GM18858 (cell line): ENCODE measurements around the gene EFCAB11.

Experiments
- ATAC-seq: cut with Tn5 transposase; IDR thresholded peaks from one replicate; pipeline ENCODE4 v1.9.1; 2021; ENCODE audit not compliant: unreplicated experiment

Gene EFCAB11

GRCh38 chr14:89775151-89775550, 179.4 kb downstream of the EFCAB11 start:
- ATAC-seq, result no peak

GRCh38 chr14:89773644-89774316, 180.8 kb downstream of the EFCAB11 start:
- peak; percentile 79 for ATAC-seq

- ATAC-seq, result peak; percentile 23
Observed at GRCh38 chr14:89773151-89773550, 181.4 kb downstream of the EFCAB11 start.

GRCh38 chr14:89771251-89771650, 183.3 kb downstream of the EFCAB11 start:
- no peak for ATAC-seq

- ATAC-seq, result peak; percentile 62
Observed at GRCh38 chr14:89767861-89768268, 186.7 kb downstream of the EFCAB11 start.

- ATAC-seq, result no peak
Observed at GRCh38 chr14:89767131-89767530, 187.4 kb downstream of the EFCAB11 start.

- no peak for ATAC-seq
Observed at GRCh38 chr14:89765346-89765745, 189.2 kb downstream of the EFCAB11 start.

- ATAC-seq, result no peak
Observed at GRCh38 chr14:89760086-89760485, 194.4 kb downstream of the EFCAB11 start.

GRCh38 chr14:89757313-89757939, 197.1 kb downstream of the EFCAB11 start:
- ATAC-seq, result no peak

- no peak for ATAC-seq
Observed at GRCh38 chr14:89755816-89756215, 198.7 kb downstream of the EFCAB11 start.

- ATAC-seq, result no peak
Observed at GRCh38 chr14:89753828-89754412, 200.6 kb downstream of the EFCAB11 start.

- ATAC-seq, result no peak
Observed at GRCh38 chr14:89750908-89751392, 203.6 kb downstream of the EFCAB11 start.

- no peak for ATAC-seq
Observed at GRCh38 chr14:89750281-89750755, 204.2 kb downstream of the EFCAB11 start.

GRCh38 chr14:89748004-89748403, 206.5 kb downstream of the EFCAB11 start:
- no peak for ATAC-seq

- no peak for ATAC-seq
Observed at GRCh38 chr14:89747126-89747525, 207.4 kb downstream of the EFCAB11 start.

- ATAC-seq, result no peak
Observed at GRCh38 chr14:89746654-89747053, 207.9 kb downstream of the EFCAB11 start.

GRCh38 chr14:89746135-89746534, 208.4 kb downstream of the EFCAB11 start:
- no peak for ATAC-seq
